HG03378 (cell line): Measurements from ENCODE around the gene SPEG.
"Not testable (repeated sequence)": the region's sequence is repeated elsewhere in the genome, so short reads cannot be mapped to it uniquely, and the experiment has no call there.

ENCODE experiments used
- ATAC-seq: cut with Tn5 transposase; IDR thresholded peaks from one replicate; pipeline ENCODE4 v1.9.1; 2021; ENCODE audit warnings: mild to moderate bottlenecking, moderate library complexity; ENCODE audit not compliant: unreplicated experiment

SPEG gene

GRCh38 chr2:219404291-219404910 lies 30.2 kb upstream of the SPEG start:
- ATAC-seq: no peak

GRCh38 chr2:219404954-219405353 lies 29.7 kb upstream of the SPEG start:
- no peak for ATAC-seq

- no peak for ATAC-seq
These were observed 29.2 kb upstream of the SPEG start for GRCh38 chr2:219405451-219405850.

- ATAC-seq: no peak
These were observed 28.4 kb upstream of the SPEG start for GRCh38 chr2:219405958-219406860.

- ATAC-seq: no peak
These were observed 27.8 kb upstream of the SPEG start for GRCh38 chr2:219406861-219407230.

GRCh38 chr2:219407343-219407742 lies 27.3 kb upstream of the SPEG start:
- ATAC-seq: not testable (repeated sequence)

- no peak for ATAC-seq
These were observed 26.4 kb upstream of the SPEG start for GRCh38 chr2:219408204-219408603.

- ATAC-seq: no peak
These were observed 26.0 kb upstream of the SPEG start for GRCh38 chr2:219408631-219409030.

GRCh38 chr2:219409619-219410018 lies 25.0 kb upstream of the SPEG start:
- no peak for ATAC-seq

- ATAC-seq: no peak
These were observed 24.3 kb upstream of the SPEG start for GRCh38 chr2:219410390-219410789.

GRCh38 chr2:219414857-219415256 lies 19.8 kb upstream of the SPEG start:
- no peak for ATAC-seq

GRCh38 chr2:219415580-219416234 lies 18.9 kb upstream of the SPEG start:
- no peak for ATAC-seq

GRCh38 chr2:219416235-219416602 lies 18.4 kb upstream of the SPEG start:
- no peak for ATAC-seq

- no peak for ATAC-seq
These were observed 17.7 kb upstream of the SPEG start for GRCh38 chr2:219416938-219417337.

- ATAC-seq: no peak
These were observed 17.3 kb upstream of the SPEG start for GRCh38 chr2:219417374-219417773.

- no peak for ATAC-seq
These were observed 16.3 kb upstream of the SPEG start, which contains the start of gene DES for GRCh38 chr2:219418155-219419011. DES (plus strand) TSS chr2:219418377; CDS start chr2:219418463, 86 bp downstream.

- no peak for ATAC-seq
These were observed 15.7 kb upstream of the SPEG start for GRCh38 chr2:219419012-219419324.

GRCh38 chr2:219419331-219420197 lies 15.1 kb upstream of the SPEG start:
- ATAC-seq: no peak

- ATAC-seq: no peak
These were observed 14.0 kb upstream of the SPEG start for GRCh38 chr2:219420687-219421086.

- no peak for ATAC-seq
These were observed 13.3 kb upstream of the SPEG start for GRCh38 chr2:219421323-219421722.
